Mesothelial cell of epicardium (in vitro differentiated cells): Measurements from ENCODE around the gene C3orf49. TPM values are rescaled to one million over a fixed set of nuclear protein-coding genes. Genes with fewer than 3 reads are reported as not detected.

ENCODE experiments used
- DNase-seq, 2 experiments: peaks; one replicate each; pipeline ENCODE4 v3.0.0; 2021; ENCODE audit warnings: low spot score in 2 of 2; ENCODE audit not compliant: unreplicated experiment in 2 of 2
- H3K27ac Mint-ChIP-seq: 2 replicates; pipeline ENCODE4 v1.8.0; 2021; ENCODE audit warnings: mixed read lengths
- H3K27me3 Mint-ChIP-seq: 2 replicates; pipeline ENCODE4 v1.8.0; 2021; ENCODE audit warnings: low read depth, mixed read lengths
- H3K36me3 Mint-ChIP-seq: 2 replicates; pipeline ENCODE4 v1.8.0; 2021; ENCODE audit warnings: mixed read lengths
- H3K4me1 Mint-ChIP-seq: 2 replicates; pipeline ENCODE4 v1.8.0; 2021; ENCODE audit warnings: mixed read lengths
- H3K4me3 Mint-ChIP-seq: 2 replicates; pipeline ENCODE4 v1.8.0; 2021; ENCODE audit warnings: mild to moderate bottlenecking, moderate library complexity, mixed read lengths
- H3K9me3 Mint-ChIP-seq: 2 replicates; pipeline ENCODE4 v1.8.0; 2021; ENCODE audit warnings: mixed read lengths
- CTCF ChIP-seq: fragments of 200-600 bp; sonication (generic); IDR thresholded peaks from one replicate; pipeline ENCODE4 v1.5.0; 2021; ENCODE audit warnings: antibody characterized with exemption; ENCODE audit not compliant: unreplicated experiment
- total RNA-seq: library from RNA; stranded (reverse); gene quantifications from 3 replicates; pipeline ENCODE4 v1.2.1, GENCODE V29; 2021

C3orf49 gene
- total RNA-seq, 1 donor from 2014 or later = not detected

- no peak for DNase-seq
Observed at GRCh38 chr3:63849175-63849574, 30.1 kb downstream of the C3orf49 start.

GRCh38 chr3:63851287-63851686 is 32.2 kb downstream of the C3orf49 start:
- no peak for DNase-seq
- Mint-ChIP-seq H3K4me1 (peaks cover 15% of the 10 kb centered on the region), H3K27ac (no peak overlapping the region), H3K4me3 (no peak overlapping the region), H3K9me3 (no peaks in the 10 kb centered on the region), H3K36me3 (peaks cover 9% of the 10 kb centered on the region), H3K27me3 (no peaks in the 10 kb centered on the region)
- TF ChIP-seq CTCF = no peak

More at GRCh38 chr3:63849175-63849574, 30.1 kb downstream of the C3orf49 start:
- H3K36me3 Mint-ChIP-seq = peaks cover 9% of the 10 kb centered on the region
- no peaks in the 10 kb centered on the region for H3K27me3 Mint-ChIP-seq
- peaks cover 15% of the 10 kb centered on the region for H3K4me1 Mint-ChIP-seq
- no peaks in the 10 kb centered on the region for H3K9me3 Mint-ChIP-seq
- no peak overlapping the region for H3K4me3 Mint-ChIP-seq
- no peak for TF ChIP-seq CTCF
- H3K27ac Mint-ChIP-seq = no peak overlapping the region

- no peak for DNase-seq
- TF ChIP-seq CTCF = no peak
- Mint-ChIP-seq H3K9me3 (no peaks in the 10 kb centered on the region), H3K4me3 (no peak overlapping the region), H3K27me3 (no peaks in the 10 kb centered on the region), H3K36me3 (peaks cover 9% of the 10 kb centered on the region), H3K27ac (no peak overlapping the region), H3K4me1 (peaks cover 5% of the 10 kb centered on the region)
Observed at GRCh38 chr3:63853106-63853505, 34.0 kb downstream of the C3orf49 start.

- no peaks in the 10 kb centered on the region for H3K27me3 Mint-ChIP-seq
- H3K4me1 Mint-ChIP-seq = peaks cover 16% of the 10 kb centered on the region
- no peak overlapping the region for H3K27ac Mint-ChIP-seq
- H3K36me3 Mint-ChIP-seq = peaks cover 9% of the 10 kb centered on the region
- TF ChIP-seq CTCF = no peak
- no peak for DNase-seq
- no peaks in the 10 kb centered on the region for H3K9me3 Mint-ChIP-seq
- H3K4me3 Mint-ChIP-seq = no peak overlapping the region
Observed at GRCh38 chr3:63855333-63855940, 36.3 kb downstream of the C3orf49 start.

GRCh38 chr3:63857311-63857710 is 38.2 kb downstream of the C3orf49 start:
- TF ChIP-seq CTCF = no peak
- no peak for DNase-seq
- H3K27me3 Mint-ChIP-seq = no peaks in the 10 kb centered on the region
- H3K36me3 Mint-ChIP-seq = peaks cover 3% of the 10 kb centered on the region
- H3K27ac Mint-ChIP-seq = no peak overlapping the region
- H3K4me1 Mint-ChIP-seq = peaks cover 19% of the 10 kb centered on the region
- no peaks in the 10 kb centered on the region for H3K9me3 Mint-ChIP-seq
- H3K4me3 Mint-ChIP-seq = no peak overlapping the region

- TF ChIP-seq CTCF = no peak
- no peaks in the 10 kb centered on the region for H3K27me3 Mint-ChIP-seq
- no peak for DNase-seq
- H3K27ac Mint-ChIP-seq = no peak overlapping the region
- H3K9me3 Mint-ChIP-seq = no peaks in the 10 kb centered on the region
- H3K36me3 Mint-ChIP-seq = no peaks in the 10 kb centered on the region
- H3K4me3 Mint-ChIP-seq = no peak overlapping the region
- peaks cover 35% of the 10 kb centered on the region for H3K4me1 Mint-ChIP-seq
Observed at GRCh38 chr3:63860776-63861175, 41.7 kb downstream of the C3orf49 start.
